Ovary (tissue), 9 donors: Measurements from ENCODE around the gene HABP4. TPM values are rescaled to one million over a fixed set of nuclear protein-coding genes. Genes with fewer than 3 reads are reported as not detected.

Experiments
- DNase-seq, 5 donors: peaks; one replicate each; pipeline ENCODE4 v3.0.0-alpha.2; 2019 to 2020
- H3K27ac ChIP-seq, 2 donors: fragments of 200-600 bp; one replicate each; pipeline versions ENCODE4 v1.5.1 to v1.8.0; 2019 to 2022
- H3K27me3 ChIP-seq: fragments of 200-600 bp; one replicate; pipeline ENCODE4 v1.8.0; 2022
- H3K36me3 ChIP-seq: fragments of 200-600 bp; sonication (generic); one replicate; pipeline ENCODE4 v1.5.1; 2019
- H3K4me1 ChIP-seq: one replicate; pipeline ENCODE4 v1.8.1; 2013; ENCODE audit warnings: mild to moderate bottlenecking, moderate library complexity; ENCODE audit not compliant: insufficient read depth
- H3K4me3 ChIP-seq: fragments of 200-600 bp; sonication (generic); one replicate; pipeline ENCODE4 v1.5.1; 2017
- H3K9me3 ChIP-seq, 2 donors: fragments of 200-600 bp in 1 of 2; sonication (generic) in 1 of 2; one replicate each; pipeline versions ENCODE4 v1.5.1 to v1.8.1; 2013 to 2019; ENCODE audit warnings: mild to moderate bottlenecking in 1 of 2, moderate library complexity in 1 of 2
- EP300 ChIP-seq: sonication (generic); formaldehyde crosslinking; IDR thresholded peaks from one replicate; pipeline ENCODE4 v1.6.1; 2017; ENCODE audit warnings: antibody characterized with exemption
- POLR2A ChIP-seq: fragments of 450-650 bp; IDR thresholded peaks from one replicate; pipeline ENCODE4 v1.6.1; 2017; ENCODE audit warnings: antibody characterized with exemption, mild to moderate bottlenecking, moderate library complexity
- WGBS, 3 donors: extraction: QIAGEN DNeasy Blood & Tissue Kit in 1 of 3; methylation state at CpG; one replicate each; pipeline versions ENCODE4 v1.1.5 to v1.1.7; 2013 to 2017; 5-methylcytosine and 5-hydroxymethylcytosine counted together
- intact Hi-C, 4 donors: fragments of 100-400 bp; cut with DNase I; formaldehyde crosslinking; loops; one replicate each; pipeline versions ENCODE4 v1.11.0 to v1.15.1; 2022 to 2023
- polyA plus RNA-seq, 2 donors: library from polyadenylated mRNA; stranded (reverse); fragments of 200-250 nt in 1 of 2; fragments of 350-450 nt in 1 of 2; fragmentation: Illumina TruSeq in 1 of 2; extraction: RNeasy Lipid Tissue Mini Kit (QIAGEN cat#74804) in 1 of 2; gene quantifications; one replicate each; pipeline ENCODE4 v1.2.3, GENCODE V29; 2013 to 2014
- total RNA-seq, 7 donors: library from RNA; depleted of rRNA in 2 of 7; stranded (reverse); fragments of >200 nt in 2 of 7; fragmentation: NEBNext Ultra II Directional in 3 of 7; extraction: Animal tissue kit (Norgen Biotek cat#: 25700) in 3 of 7; gene quantifications; one replicate each; pipeline versions ENCODE4 v1.1.0 to v1.2.4, GENCODE V29; 2016 to 2023
- TF ChIP-seq, protein P1 (sequence below), 3 donors: fragments of 450-650 bp in 2 of 3; fragments of 200-600 bp in 1 of 3; IDR thresholded peaks; one replicate each; pipeline versions ENCODE4 v1.5.1 to v1.8.0; 2016 to 2022; ENCODE audit warnings: antibody characterized with exemption in 3 of 3, mild to moderate bottlenecking in 1 of 3
- donor health status: DM: no; HTN: no; CAD: no; lungs with moderate emphysema.
- donor health status: DM: no; HTN: no; CAD: no.
- donor health status: Bipolar disorder and iron deficiency.
- donor health status: DM: yes; HTN: yes; CAD: no.
- donor health status: DM: no; HTN: no; CAD: no.
- donor health status: DM: yes; HTN: yes; CAD: no.

HABP4 gene
- total and polyA plus RNA-seq, 9 donors = 10.3 to 23.4 (median 19.2) TPM

DNA sequence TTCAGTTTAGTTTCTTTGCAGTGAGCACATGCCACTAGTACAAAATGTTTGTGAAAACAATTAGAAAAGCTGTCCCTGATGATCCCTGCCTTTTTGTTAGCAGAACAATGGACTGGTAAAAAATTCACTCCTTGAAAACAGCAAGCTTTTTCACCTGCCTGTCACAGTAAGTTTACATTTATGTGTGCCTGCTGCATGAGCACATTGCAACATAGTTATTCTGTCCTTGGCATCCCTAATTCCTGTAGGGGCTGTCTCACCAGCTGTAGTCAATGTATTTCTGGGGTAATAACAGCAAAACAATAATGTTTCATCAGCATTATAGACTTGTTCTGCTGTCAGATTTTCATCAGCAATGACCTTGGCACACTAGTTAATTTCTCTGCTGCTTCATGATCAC is 20.2 kb upstream of the HABP4 start:
- H3K27ac ChIP-seq = no peak overlapping the region
- intact Hi-C loops = no loop called here
- no peaks in the 10 kb centered on the region for H3K36me3 ChIP-seq
- H3K9me3 ChIP-seq = no peaks in the 10 kb centered on the region
- H3K4me1 ChIP-seq = no peaks in the 10 kb centered on the region
- TF ChIP-seq, protein P1, sequence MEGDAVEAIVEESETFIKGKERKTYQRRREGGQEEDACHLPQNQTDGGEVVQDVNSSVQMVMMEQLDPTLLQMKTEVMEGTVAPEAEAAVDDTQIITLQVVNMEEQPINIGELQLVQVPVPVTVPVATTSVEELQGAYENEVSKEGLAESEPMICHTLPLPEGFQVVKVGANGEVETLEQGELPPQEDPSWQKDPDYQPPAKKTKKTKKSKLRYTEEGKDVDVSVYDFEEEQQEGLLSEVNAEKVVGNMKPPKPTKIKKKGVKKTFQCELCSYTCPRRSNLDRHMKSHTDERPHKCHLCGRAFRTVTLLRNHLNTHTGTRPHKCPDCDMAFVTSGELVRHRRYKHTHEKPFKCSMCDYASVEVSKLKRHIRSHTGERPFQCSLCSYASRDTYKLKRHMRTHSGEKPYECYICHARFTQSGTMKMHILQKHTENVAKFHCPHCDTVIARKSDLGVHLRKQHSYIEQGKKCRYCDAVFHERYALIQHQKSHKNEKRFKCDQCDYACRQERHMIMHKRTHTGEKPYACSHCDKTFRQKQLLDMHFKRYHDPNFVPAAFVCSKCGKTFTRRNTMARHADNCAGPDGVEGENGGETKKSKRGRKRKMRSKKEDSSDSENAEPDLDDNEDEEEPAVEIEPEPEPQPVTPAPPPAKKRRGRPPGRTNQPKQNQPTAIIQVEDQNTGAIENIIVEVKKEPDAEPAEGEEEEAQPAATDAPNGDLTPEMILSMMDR (IDR thresholded peaks at IDR 0.05) = no peak
- TF ChIP-seq EP300 = no peak
- TF ChIP-seq POLR2A = no peak
- no peaks in the 10 kb centered on the region for H3K27me3 ChIP-seq
- H3K4me3 ChIP-seq = no peak overlapping the region
- no peak for DNase-seq

DNA sequence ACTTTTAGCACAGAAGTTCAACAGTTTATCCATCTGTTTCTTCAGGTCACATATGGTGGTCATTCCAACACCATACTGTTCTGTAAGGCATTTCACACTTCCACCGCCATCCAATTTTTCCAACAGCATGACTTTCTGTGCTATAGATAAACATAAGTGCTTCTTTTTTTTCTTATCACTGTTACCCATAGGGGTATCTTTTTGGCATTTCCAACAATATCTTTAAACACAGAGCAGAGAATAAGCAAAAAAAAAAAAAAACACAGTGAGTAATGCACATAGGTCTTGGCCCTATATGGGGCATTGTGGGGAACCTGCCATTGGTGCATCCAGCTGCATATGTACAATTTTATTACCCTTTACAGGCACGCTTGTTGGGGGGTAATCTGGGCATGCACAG is 19.6 kb upstream of the HABP4 start:
- intact Hi-C loops = no loop called here

DNA sequence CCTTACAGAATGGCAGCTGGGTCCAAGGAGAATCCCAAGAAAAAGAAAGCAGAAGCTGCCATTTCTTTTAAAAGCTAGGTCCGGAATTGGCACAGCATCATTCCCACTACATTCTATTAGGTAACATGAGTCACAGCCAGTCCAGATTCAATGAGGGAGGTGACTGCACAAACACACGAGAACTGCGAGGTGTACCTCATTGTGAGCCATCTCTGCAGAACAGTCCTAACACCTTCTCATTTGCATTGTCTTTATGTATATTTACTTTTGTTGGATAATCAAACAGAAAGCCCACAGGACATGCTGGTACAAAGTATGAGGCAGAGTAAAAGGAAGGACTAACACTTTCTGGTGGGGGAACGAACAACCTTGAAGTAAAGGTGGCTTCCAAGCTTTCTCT is 14.6 kb upstream of the HABP4 start:
- H3K9me3 ChIP-seq = no peaks in the 10 kb centered on the region
- 94 to 97% (median 95%) methylated on average over 4 of the region's 4 CpGs for WGBS, 3 donors
- no peak overlapping the region for H3K27ac ChIP-seq
- no peak for DNase-seq
- H3K27me3 ChIP-seq = no peaks in the 10 kb centered on the region
- H3K4me3 ChIP-seq = no peak overlapping the region
- H3K4me1 ChIP-seq = no peaks in the 10 kb centered on the region
- TF ChIP-seq EP300 (no peak), POLR2A (no peak)
- TF ChIP-seq, protein P1 (IDR thresholded peaks at IDR 0.05) = no peak
- no peaks in the 10 kb centered on the region for H3K36me3 ChIP-seq
- intact Hi-C loops = no loop called here

More for the DNA sequence above, 19.6 kb upstream of the HABP4 start:
- no peak for TF ChIP-seq POLR2A
- TF ChIP-seq, protein P1 (IDR thresholded peaks at IDR 0.05) = no peak
- no peak for TF ChIP-seq EP300
- no peak overlapping the region for H3K4me3 ChIP-seq
- 88 to 94% (median 92%) methylated on average over 2 of the region's 2 CpGs for WGBS, 3 donors
- no peak for DNase-seq
- no peak overlapping the region for H3K27ac ChIP-seq
- H3K9me3 ChIP-seq = no peaks in the 10 kb centered on the region
- no peaks in the 10 kb centered on the region for H3K4me1 ChIP-seq
- H3K27me3 ChIP-seq = no peaks in the 10 kb centered on the region
- H3K36me3 ChIP-seq = no peaks in the 10 kb centered on the region

DNA sequence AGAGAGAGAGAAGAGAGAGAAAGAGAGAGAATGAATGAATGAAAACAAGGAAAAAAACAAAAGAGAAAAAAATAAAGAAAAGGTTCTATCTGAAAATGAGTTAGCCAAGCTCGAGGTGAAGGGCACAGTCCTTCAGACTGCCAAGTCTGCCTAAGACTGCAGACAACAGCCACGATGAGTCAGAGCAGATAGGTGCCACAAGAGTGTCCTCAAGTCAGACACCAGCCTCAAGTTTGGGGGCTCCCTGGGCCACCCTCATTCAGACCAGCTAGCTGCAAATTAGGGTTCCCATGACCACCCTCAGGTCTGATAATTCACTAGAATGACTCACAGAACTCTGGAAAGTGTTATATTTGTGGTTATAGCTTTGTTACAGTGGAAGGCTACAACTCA is 13.9 kb upstream of the HABP4 start:
- H3K27me3 ChIP-seq = no peaks in the 10 kb centered on the region
- no peaks in the 10 kb centered on the region for H3K4me1 ChIP-seq
- intact Hi-C loops = no loop called here
- H3K36me3 ChIP-seq = no peaks in the 10 kb centered on the region
- TF ChIP-seq, protein P1 (IDR thresholded peaks at IDR 0.05) = no peak
- TF ChIP-seq EP300 = no peak
- TF ChIP-seq POLR2A = no peak
- DNase-seq = no peak
- WGBS, 3 donors = 74 to 86% (median 80%) methylated on average over 2 of the region's 2 CpGs
- H3K4me3 ChIP-seq = no peak overlapping the region
- no peaks in the 10 kb centered on the region for H3K9me3 ChIP-seq
- no peak overlapping the region for H3K27ac ChIP-seq
